Keratinocyte (primary cell): ENCODE measurements around the gene TRIM14. TPM values are rescaled to one million over a fixed set of nuclear protein-coding genes. Genes with fewer than 3 reads are reported as not detected.

Source experiments
- DNase-seq: peaks from one replicate; pipeline ENCODE4 v3.0.0-alpha.2; 2011; ENCODE audit warnings: low read depth, missing footprints, low spot score
- FAIRE-seq: peaks from 2 replicates; lab custom pipeline; 2011; peaks lifted over from hg19 to GRCh38; lab: Jason Lieb, UNC
- H2AFZ ChIP-seq: 2 replicates; pipeline ENCODE4 v1.6.0; 2012; ENCODE audit warnings: low read length, control low read depth, inconsistent platforms; ENCODE audit not compliant: control insufficient read depth
- H3K27ac ChIP-seq: 2 replicates; pipeline ENCODE4 v1.5.1; 2011; ENCODE audit warnings: low read length; ENCODE audit not compliant: control insufficient read depth, insufficient read depth
- H3K27me3 ChIP-seq: 3 replicates; pipeline ENCODE4 v1.6.0; 2011; ENCODE audit warnings: low read length; ENCODE audit not compliant: control insufficient read depth, insufficient read depth; ENCODE audit errors: extremely low read depth
- H3K36me3 ChIP-seq, 2 experiments: 2 replicates in 1 of 2; 3 replicates in 1 of 2; pipeline ENCODE4 v1.5.1; 2011; ENCODE audit warnings: low read length in 2 of 2, mild to moderate bottlenecking in 1 of 2; ENCODE audit not compliant: control insufficient read depth in 2 of 2, insufficient read depth in 2 of 2; ENCODE audit errors: extremely low read depth in 1 of 2
- H3K4me1 ChIP-seq: 3 replicates; pipeline ENCODE4 v1.5.1; 2011; ENCODE audit warnings: low read length; ENCODE audit not compliant: control insufficient read depth, insufficient read depth; ENCODE audit errors: extremely low read depth
- H3K4me2 ChIP-seq: 3 replicates; pipeline ENCODE4 v1.6.0; 2011; ENCODE audit warnings: low read depth, low read length; ENCODE audit not compliant: control insufficient read depth, insufficient read depth; ENCODE audit errors: extremely low read depth
- H3K4me3 ChIP-seq, 3 experiments: fragments of 200-600 bp in 1 of 3; sonication (generic) in 1 of 3; 2 replicates in 2 of 3; 3 replicates in 1 of 3; pipeline ENCODE4 v1.5.1; 2011 to 2016; ENCODE audit warnings: low read length in 3 of 3, mild to moderate bottlenecking in 3 of 3, control low read depth in 2 of 3, inconsistent platforms in 1 of 3, low read depth in 1 of 3, mixed read lengths in 1 of 3, mixed run types in 1 of 3, moderate library complexity in 1 of 3; ENCODE audit not compliant: control insufficient read depth in 2 of 3, insufficient read depth in 2 of 3; ENCODE audit errors: extremely low read depth in 1 of 3
- H3K79me2 ChIP-seq: 2 replicates; pipeline ENCODE4 v1.6.0; 2012; ENCODE audit warnings: low read length; ENCODE audit not compliant: control insufficient read depth, insufficient read depth
- H3K9ac ChIP-seq: 3 replicates; pipeline ENCODE4 v1.6.0; 2011; ENCODE audit warnings: low read length; ENCODE audit not compliant: control insufficient read depth, insufficient read depth; ENCODE audit errors: extremely low read depth
- H3K9me1 ChIP-seq: 3 replicates; pipeline ENCODE4 v1.6.0; 2011; ENCODE audit warnings: low read length; ENCODE audit not compliant: control insufficient read depth, insufficient read depth; ENCODE audit errors: extremely low read depth
- H3K9me3 ChIP-seq: 2 replicates; pipeline ENCODE4 v1.5.1; 2012; ENCODE audit warnings: low read depth, low read length; ENCODE audit not compliant: control insufficient read depth
- H4K20me1 ChIP-seq: 3 replicates; pipeline ENCODE4 v1.6.0; 2011; ENCODE audit warnings: low read length; ENCODE audit not compliant: control insufficient read depth, insufficient read depth; ENCODE audit errors: extremely low read depth
- EZH2 ChIP-seq: IDR thresholded peaks from one replicate; pipeline ENCODE4 v1.6.1; 2012; ENCODE audit warnings: inconsistent platforms, mild to moderate bottlenecking, low read length, moderate library complexity
- dilution Hi-C: fragments of 300-500 bp; cut with MboI; formaldehyde crosslinking; loops from one replicate; pipeline ENCODE4 v1.7.0; 2020; ENCODE audit warnings: low sequenced_read_pairs; ENCODE audit not compliant: extremely low pct_ligation_motif_present
- polyA plus RNA-seq, 5 experiments: library from polyadenylated mRNA; depleted of rRNA in 3 of 5; stranded (reverse) in 3 of 5; stranded (forward) in 1 of 5; unstranded in 1 of 5; fragments of >200 nt; gene quantifications; 1 replicate in 1 of 5; 2 replicates in 3 of 5; 3 replicates in 1 of 5; pipeline versions ENCODE4 v1.2.1 to v1.2.3, GENCODE V29; 2011 to 2012; ENCODE audit warnings: missing spikeins in 2 of 5, low read depth in 1 of 5, low replicate concordance in 1 of 5
- TF ChIP-seq, protein P1 (sequence below), 3 experiments: IDR thresholded peaks in 1 of 3; conservative IDR thresholded peaks in 1 of 3; optimal IDR thresholded peaks in 1 of 3; 2 replicates in 2 of 3; 3 replicates in 1 of 3; pipeline versions ENCODE3 to v1.5.1; 2011; ENCODE audit warnings: low read length in 3 of 3, mild to moderate bottlenecking in 3 of 3, moderate library complexity in 2 of 3, control low read depth in 1 of 3, inconsistent platforms in 1 of 3; ENCODE audit not compliant: insufficient read depth in 2 of 3; ENCODE audit errors: extremely low read depth in 1 of 3

TRIM14 gene
- polyA plus RNA-seq, 1 donor (not counting 4 experiments of a cell fraction or from before 2014, with no cell fraction given): 22.1 TPM

DNA sequence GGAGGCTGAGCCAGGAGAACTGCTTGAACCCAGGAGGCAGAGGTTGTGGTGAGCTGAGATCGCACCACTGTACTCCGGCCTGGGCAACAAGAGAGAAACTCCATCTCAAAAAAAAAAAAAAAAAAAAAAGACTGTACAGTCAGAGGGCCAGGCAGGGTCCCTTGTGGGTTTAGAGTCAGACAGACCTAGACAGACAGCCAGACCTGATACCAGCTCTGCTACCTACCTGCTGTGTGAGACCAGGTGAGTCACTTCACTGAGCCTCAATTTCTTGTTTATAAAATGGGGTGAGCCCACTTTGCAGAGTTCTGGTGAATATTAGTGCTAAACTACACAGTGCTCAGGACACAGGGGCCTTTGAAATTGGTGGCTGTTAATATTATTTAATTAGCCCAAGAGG lies 19.7 kb downstream of the TRIM14 start:
- Histone ChIP-seq H3K9me1 (peaks cover 2% of the 10 kb centered on the region), H3K4me3 (peak overlapping the region in 2 of 3 experiments; percentile 4 to 24), H3K27me3 (no peaks in the 10 kb centered on the region), H4K20me1 (no peaks in the 10 kb centered on the region), H3K9me3 (no peaks in the 10 kb centered on the region), H3K36me3 (peaks cover 13 to 17% of the 10 kb centered on the region in 2 experiments), H3K27ac (peak overlapping the region; percentile 66), H3K4me2 (peak overlapping the region; percentile 63), H2AFZ (no peak overlapping the region), H3K9ac (peak overlapping the region; percentile 49), H3K79me2 (peaks cover 13% of the 10 kb centered on the region), H3K4me1 (peaks cover 31% of the 10 kb centered on the region)
- DNase-seq (no peak), FAIRE-seq (no peak)
- dilution Hi-C loops: no loop called here
- TF ChIP-seq, protein P1, sequence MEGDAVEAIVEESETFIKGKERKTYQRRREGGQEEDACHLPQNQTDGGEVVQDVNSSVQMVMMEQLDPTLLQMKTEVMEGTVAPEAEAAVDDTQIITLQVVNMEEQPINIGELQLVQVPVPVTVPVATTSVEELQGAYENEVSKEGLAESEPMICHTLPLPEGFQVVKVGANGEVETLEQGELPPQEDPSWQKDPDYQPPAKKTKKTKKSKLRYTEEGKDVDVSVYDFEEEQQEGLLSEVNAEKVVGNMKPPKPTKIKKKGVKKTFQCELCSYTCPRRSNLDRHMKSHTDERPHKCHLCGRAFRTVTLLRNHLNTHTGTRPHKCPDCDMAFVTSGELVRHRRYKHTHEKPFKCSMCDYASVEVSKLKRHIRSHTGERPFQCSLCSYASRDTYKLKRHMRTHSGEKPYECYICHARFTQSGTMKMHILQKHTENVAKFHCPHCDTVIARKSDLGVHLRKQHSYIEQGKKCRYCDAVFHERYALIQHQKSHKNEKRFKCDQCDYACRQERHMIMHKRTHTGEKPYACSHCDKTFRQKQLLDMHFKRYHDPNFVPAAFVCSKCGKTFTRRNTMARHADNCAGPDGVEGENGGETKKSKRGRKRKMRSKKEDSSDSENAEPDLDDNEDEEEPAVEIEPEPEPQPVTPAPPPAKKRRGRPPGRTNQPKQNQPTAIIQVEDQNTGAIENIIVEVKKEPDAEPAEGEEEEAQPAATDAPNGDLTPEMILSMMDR (optimal IDR thresholded peaks at IDR 0.05 in 1 of 3, IDR thresholded peaks at IDR 0.05 in 1 of 3, conservative IDR thresholded peaks at IDR 0.05 in 1 of 3; ENCODE audit: extremely low read depth in 1 of 3, insufficient read depth in 2 of 3, low read length in 3 of 3): no peak
- TF ChIP-seq EZH2: no peak

DNA sequence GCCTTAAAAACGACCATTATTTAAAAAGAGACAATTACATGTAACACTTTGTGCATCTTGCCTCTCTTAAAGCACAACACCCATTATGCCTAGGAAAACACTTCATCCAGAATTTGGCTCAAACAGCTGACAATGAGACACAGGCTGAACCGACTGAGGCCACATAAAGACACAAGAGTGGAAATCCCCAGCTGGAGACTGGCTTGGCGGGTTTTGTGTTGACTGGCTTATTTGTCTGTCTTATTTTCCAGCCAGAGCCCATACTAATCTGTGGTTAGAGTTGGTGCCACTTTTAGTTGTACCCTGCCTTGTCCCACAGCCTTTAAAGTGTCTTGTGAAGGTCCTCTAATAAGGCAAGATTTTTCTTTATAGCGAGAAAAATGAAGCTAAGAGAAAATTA lies 21.2 kb downstream of the TRIM14 start:
- peaks cover 31% of the 10 kb centered on the region for H3K4me1 ChIP-seq

More for the DNA sequence above, 21.2 kb downstream of the TRIM14 start:
- Histone ChIP-seq H3K9me1 (peaks cover 2% of the 10 kb centered on the region), H3K27ac (peak overlapping the region; percentile 17), H3K4me2 (peak overlapping the region; percentile 30), H2AFZ (no peak overlapping the region), H3K9ac (no peak overlapping the region), H4K20me1 (no peaks in the 10 kb centered on the region), H3K9me3 (no peaks in the 10 kb centered on the region), H3K27me3 (no peaks in the 10 kb centered on the region), H3K4me3 (no peak overlapping the region), H3K79me2 (peaks cover 10% of the 10 kb centered on the region), H3K36me3 (peaks cover 17 to 20% of the 10 kb centered on the region in 2 experiments)
- TF ChIP-seq, protein P1 (optimal IDR thresholded peaks at IDR 0.05 in 1 of 3, IDR thresholded peaks at IDR 0.05 in 1 of 3, conservative IDR thresholded peaks at IDR 0.05 in 1 of 3; ENCODE audit: extremely low read depth in 1 of 3, insufficient read depth in 2 of 3, low read length in 3 of 3): no peak
- no peak for TF ChIP-seq EZH2
- no peak for DNase-seq
- no peak for FAIRE-seq
- dilution Hi-C loops: no loop called here
